ENCODE results near the gene PDE2A. TPM values are rescaled to one million over a fixed set of nuclear protein-coding genes. Genes with fewer than 3 reads are reported as not detected.

Gene PDE2A
- total and polyA plus RNA-seq, 10 of the 15 experiments (the other 5 are each of a cell fraction or from before 2014, with no cell fraction given) = 0.06 to 0.15 (median 0.11) TPM; not detected in 6

GRCh38 chr11:72626414-72626936, 47.7 kb downstream of the PDE2A start:
- no peak for ATAC-seq
- Histone ChIP-seq H3K27ac (ENCODE audit: control insufficient read depth, insufficient read depth) (no peak overlapping the region), H3K79me2 (ENCODE audit: control insufficient read depth, insufficient read depth, low read length) (no peaks in the 10 kb centered on the region), H3K4me2 (ENCODE audit: control insufficient read depth, insufficient read depth) (no peak overlapping the region), H2AFZ (ENCODE audit: control insufficient read depth, low read depth, low read length) (no peak overlapping the region), H3K9me3 (replicated peaks; ENCODE audit: control insufficient read depth, insufficient read depth, low read length) (no peaks in the 10 kb centered on the region), H3K36me3 (ENCODE audit: control insufficient read depth in 2 of 2, insufficient read depth in 2 of 2, low read length in 1 of 2) (no peaks in the 10 kb centered on the region), H3K4me1 (ENCODE audit: control insufficient read depth, insufficient read depth, low read length) (no peaks in the 10 kb centered on the region), H3K27me3 (replicated peaks in 1 of 2; ENCODE audit: control insufficient read depth in 2 of 2, insufficient read depth in 2 of 2, low read length in 1 of 2) (peaks cover 0 to 2% of the 10 kb centered on the region in 2 experiments; a peak in 3 of 4 replicates), H3K9ac (ENCODE audit: control insufficient read depth, insufficient read depth, low read length) (no peak overlapping the region), H4K20me1 (ENCODE audit: control insufficient read depth, insufficient read depth) (no peaks in the 10 kb centered on the region), H3K4me3 (no peak overlapping the region)
- no peak for DNase-seq (ENCODE audit: low read depth, low spot score)
- RAD21 ChIA-PET (ENCODE audit: unreplicated experiment) = no interaction called here
- in situ Hi-C loops (cut with MboI) = no loop called here
- SMC1A ChIA-PET (ENCODE audit: uncharacterized antibody, unreplicated experiment) = no interaction called here
- WGBS (ENCODE audit: insufficient coverage, insufficient replicate concordance, low lambda C conversion rate, missing lambda C conversion rate) = 47% methylated on average over 11 of the region's 11 CpGs
- no TSS peak for BruUV-seq (replicated peaks)
- intact Hi-C loops (cut with micrococcal nuclease; ENCODE audit: unreplicated experiment) = no loop called here
- TF ChIP-seq ZZZ3 (IDR thresholded peaks at IDR 0.05; ENCODE audit: control insufficient read depth, insufficient read length, low read depth) (no peak), ASH2L (IDR thresholded peaks at IDR 0.05; ENCODE audit: borderline replicate concordance, low read depth) (no peak), SIN3A (IDR thresholded peaks at IDR 0.05; ENCODE audit: low read depth, low read length) (no peak), SIX5 (IDR thresholded peaks at IDR 0.05; ENCODE audit: low read depth, low read length, severe bottlenecking) (no peak), FOS (IDR thresholded peaks at IDR 0.05; ENCODE audit: borderline replicate concordance, extremely low read depth, insufficient read length) (no peak), ZNF217 (IDR thresholded peaks at IDR 0.05) (no peak)
- no peak for FAIRE-seq
- CTCF ChIA-PET = no interaction called here
- POLR2A ChIA-PET = no interaction called here

- H3K4me1 ChIP-seq (ENCODE audit: control insufficient read depth, insufficient read depth, low read length) = no peaks in the 10 kb centered on the region
- no peaks in the 10 kb centered on the region for H3K79me2 ChIP-seq (ENCODE audit: control insufficient read depth, insufficient read depth, low read length)
- no peak overlapping the region for H2AFZ ChIP-seq (ENCODE audit: control insufficient read depth, low read depth, low read length)
- no peak overlapping the region for H3K4me2 ChIP-seq (ENCODE audit: control insufficient read depth, insufficient read depth)
- intact Hi-C loops (cut with micrococcal nuclease; ENCODE audit: unreplicated experiment) (no loop called here), in situ Hi-C loops (cut with MboI) (no loop called here)
- no peaks in the 10 kb centered on the region for H3K36me3 ChIP-seq (ENCODE audit: control insufficient read depth in 2 of 2, insufficient read depth in 2 of 2, low read length in 1 of 2)
- H3K4me3 ChIP-seq = no peak overlapping the region
- no peak overlapping the region for H3K9ac ChIP-seq (ENCODE audit: control insufficient read depth, insufficient read depth, low read length)
- no peaks in the 10 kb centered on the region for H4K20me1 ChIP-seq (ENCODE audit: control insufficient read depth, insufficient read depth)
- 37% methylated on average over 20 of the region's 20 CpGs for WGBS (ENCODE audit: insufficient coverage, insufficient replicate concordance, low lambda C conversion rate, missing lambda C conversion rate)
- SMC1A ChIA-PET (ENCODE audit: uncharacterized antibody, unreplicated experiment) = no interaction called here
- no TSS peak for BruUV-seq (replicated peaks)
- RAD21 ChIA-PET (ENCODE audit: unreplicated experiment) = no interaction called here
- no peak for DNase-seq (ENCODE audit: low read depth, low spot score)
- CTCF ChIA-PET = interaction anchor here (0.7 kb wide), 1 partner anchor 12 kb away, joined by 3 read pairs; no protein-coding TSS in a partner anchor
- POLR2A ChIA-PET = no interaction called here
- peaks cover 0 to 2% of the 10 kb centered on the region in 2 experiments; a peak in 3 of 4 replicates for H3K27me3 ChIP-seq (replicated peaks in 1 of 2; ENCODE audit: control insufficient read depth in 2 of 2, insufficient read depth in 2 of 2, low read length in 1 of 2)
- no peaks in the 10 kb centered on the region for H3K9me3 ChIP-seq (replicated peaks; ENCODE audit: control insufficient read depth, insufficient read depth, low read length)
- FAIRE-seq = no peak
- no peak overlapping the region for H3K27ac ChIP-seq (ENCODE audit: control insufficient read depth, insufficient read depth)
- ATAC-seq = no peak
- TF ChIP-seq RAD51 (IDR thresholded peaks at IDR 0.05) = no peak
- TF ChIP-seq ZNF217 (IDR thresholded peaks at IDR 0.05) = no peak
- TF ChIP-seq CEBPZ (IDR thresholded peaks at IDR 0.05; ENCODE audit: low read depth, low read length) = no peak
- no peak for TF ChIP-seq MTA3 (IDR thresholded peaks at IDR 0.05; ENCODE audit: borderline replicate concordance, low read length)
- TF ChIP-seq BCLAF1 (IDR thresholded peaks at IDR 0.05) = no peak
- TF ChIP-seq FOXM1 (IDR thresholded peaks at IDR 0.05; ENCODE audit: low read depth, low read length) = no peak
These were observed 48.4 kb downstream of the PDE2A start for GRCh38 chr11:72625691-72626413.
